HG02885 (cell line): ENCODE measurements around the gene INPP5K.

ENCODE experiments used
- ATAC-seq: cut with Tn5 transposase; IDR thresholded peaks from one replicate; pipeline ENCODE4 v1.9.1; 2021; ENCODE audit warnings: mild to moderate bottlenecking; ENCODE audit not compliant: unreplicated experiment, poor library complexity

Gene INPP5K

GRCh38 chr17:1487939-1488825 lies 28.2 kb downstream of the INPP5K start:
- peak; percentile 37 for ATAC-seq

DNA sequence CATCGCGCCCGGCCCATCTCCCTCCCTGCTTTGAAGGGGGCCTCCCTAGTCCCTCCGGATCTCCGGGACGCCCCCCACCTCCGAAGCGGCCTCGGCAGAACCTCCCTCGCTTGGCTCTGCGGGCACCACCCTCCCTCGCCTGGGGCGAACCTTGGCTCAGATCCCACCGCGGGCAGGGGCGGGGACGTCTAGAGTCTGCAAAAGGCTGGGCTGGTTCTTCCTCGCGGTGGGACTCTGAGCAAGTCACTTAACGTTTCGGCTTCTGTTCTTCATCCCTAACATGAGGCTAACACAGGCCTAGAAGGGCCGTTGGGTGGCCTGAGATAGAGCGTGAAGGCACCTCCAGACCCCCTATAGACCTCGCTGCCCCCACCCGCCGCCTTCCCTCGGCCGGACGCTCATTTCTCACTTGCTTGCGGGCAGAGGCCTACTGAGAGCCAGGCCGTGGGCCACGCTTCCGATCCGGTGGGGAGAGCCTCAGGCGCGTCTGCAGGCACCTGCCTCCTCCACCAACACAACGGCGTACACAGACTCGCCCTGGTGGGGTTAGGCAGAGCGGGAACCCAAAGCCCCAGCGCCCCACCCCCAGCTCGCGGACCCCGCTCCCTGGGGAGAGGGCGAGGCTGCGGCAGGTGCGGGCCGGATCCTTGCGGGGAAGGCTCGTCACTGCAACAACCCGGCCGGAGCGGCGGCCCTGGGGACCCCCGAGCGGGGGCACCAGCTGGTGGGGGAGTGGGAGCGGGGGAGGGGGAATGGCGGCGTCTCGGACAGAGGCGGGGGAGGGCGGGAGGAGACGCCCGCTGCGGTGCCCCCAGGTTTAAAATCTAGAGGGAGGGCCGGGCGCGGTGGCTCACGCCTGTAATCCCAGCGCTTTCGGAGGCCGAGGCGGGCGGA lies 29.4 kb downstream of the INPP5K start:
- no peak for ATAC-seq

DNA sequence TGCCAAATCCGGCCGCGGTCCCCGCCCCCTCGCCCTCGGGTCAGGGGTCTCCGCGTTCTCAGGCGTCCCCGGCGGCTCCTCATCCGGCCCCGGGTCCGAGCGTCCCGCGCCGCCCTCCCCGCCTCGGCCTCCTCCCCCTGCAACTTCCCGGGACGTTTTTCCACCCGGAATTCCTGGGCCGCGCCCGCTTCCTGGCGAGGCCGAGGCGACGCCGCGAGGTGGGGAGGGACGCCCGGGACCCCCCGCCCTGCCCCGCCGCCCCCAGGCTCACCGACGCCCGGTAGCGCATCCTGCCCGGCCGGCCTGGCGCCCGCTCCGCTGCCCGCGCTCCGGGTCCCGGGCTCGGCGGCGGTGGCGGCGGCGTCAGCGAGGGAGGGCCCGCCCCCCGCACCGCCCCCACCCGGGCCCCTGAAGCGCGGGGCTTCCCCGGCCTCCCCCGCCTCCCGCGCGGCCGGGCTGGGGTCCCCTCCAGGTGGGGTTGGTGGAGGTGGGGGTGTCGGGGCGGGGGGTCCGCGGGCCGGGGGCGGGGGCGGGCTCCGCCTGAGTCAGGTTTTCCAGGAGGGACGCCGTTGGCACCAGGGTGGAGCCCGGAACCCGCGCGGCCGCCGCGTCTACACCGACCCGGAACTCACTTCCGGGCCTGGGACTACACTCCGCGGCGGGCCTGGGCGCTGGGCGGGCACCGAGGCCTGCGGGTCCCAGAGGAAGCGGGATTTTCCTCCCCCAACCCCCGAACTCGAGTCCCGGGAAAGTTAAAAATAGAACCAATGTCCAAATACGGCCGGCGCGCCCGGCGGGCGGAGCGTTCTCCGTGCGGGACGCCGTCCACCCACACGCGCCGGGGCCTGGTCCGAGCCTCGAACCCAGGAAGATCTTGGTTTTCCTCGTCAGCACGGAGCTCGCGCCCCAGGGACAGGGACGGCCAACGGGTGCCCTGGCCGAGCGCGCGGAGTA lies 30.7 kb downstream of the INPP5K start:
- no peak for ATAC-seq

- peak; percentile 34 for ATAC-seq
Measured at GRCh38 chr17:1484676-1485422, 31.6 kb downstream of the INPP5K start.

DNA sequence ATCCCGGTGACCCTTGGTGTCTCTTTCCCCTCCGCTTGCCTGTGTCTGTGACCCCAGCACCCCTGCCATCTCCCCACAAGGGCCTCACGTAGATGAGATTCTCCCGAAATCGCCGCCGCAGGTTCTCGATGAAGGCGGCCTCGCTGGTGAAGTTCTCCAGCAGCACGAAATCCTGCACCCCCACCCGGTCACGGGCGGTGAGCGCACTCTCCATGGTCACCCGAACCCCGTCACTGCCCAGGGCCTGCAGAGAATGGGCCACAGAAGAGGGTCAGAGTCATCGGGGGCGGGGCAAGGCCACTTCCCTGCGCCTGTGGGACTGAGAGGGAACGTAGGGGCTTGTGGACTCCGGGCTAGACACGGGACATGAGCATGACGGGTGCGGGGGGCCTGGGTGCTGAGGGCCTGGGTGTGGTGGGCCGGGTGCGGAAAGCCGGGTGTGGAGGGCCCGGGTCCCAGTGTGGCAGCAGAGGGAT lies 32.3 kb downstream of the INPP5K start:
- ATAC-seq: no peak

DNA sequence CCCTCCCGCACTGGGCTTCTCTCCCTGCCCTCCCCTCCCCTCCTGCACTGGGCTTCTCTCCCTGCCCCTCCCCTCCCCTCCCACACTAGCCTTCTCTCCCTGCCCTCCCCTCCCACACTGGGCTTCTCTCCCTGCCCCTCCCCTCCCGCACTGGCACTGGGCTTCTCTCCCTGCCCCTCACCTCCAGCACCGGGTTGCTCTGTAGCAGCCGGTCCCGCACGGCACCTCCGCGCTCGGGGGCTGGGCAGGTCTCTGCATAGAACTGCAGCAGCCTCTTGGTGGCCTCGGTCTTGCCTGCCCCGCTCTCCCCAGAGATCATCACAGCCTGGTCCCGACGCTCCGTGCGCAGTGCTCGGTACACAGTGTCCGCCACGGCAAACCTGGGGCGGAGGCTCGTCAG lies 33.7 kb downstream of the INPP5K start:
- no peak for ATAC-seq

DNA sequence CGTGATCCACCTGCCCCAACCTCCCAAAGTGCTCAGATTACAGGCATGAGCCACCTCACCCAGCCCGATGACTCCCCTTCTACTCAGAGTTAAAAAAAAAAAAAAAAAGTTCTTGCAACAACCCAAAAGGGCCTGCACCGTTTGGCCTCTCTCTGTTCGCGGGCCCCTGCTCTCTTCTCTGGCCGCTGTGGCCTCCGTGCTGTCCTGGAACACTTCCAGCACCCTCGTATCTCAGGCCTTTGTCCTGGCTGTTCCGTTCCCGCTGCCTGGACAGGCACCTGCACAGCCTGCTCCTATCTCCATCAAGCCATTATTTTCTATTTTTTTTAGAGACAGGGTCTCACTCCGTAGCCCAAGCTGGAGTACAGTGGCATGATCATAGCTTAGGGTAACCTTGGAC lies 34.7 kb downstream of the INPP5K start:
- no peak for ATAC-seq

DNA sequence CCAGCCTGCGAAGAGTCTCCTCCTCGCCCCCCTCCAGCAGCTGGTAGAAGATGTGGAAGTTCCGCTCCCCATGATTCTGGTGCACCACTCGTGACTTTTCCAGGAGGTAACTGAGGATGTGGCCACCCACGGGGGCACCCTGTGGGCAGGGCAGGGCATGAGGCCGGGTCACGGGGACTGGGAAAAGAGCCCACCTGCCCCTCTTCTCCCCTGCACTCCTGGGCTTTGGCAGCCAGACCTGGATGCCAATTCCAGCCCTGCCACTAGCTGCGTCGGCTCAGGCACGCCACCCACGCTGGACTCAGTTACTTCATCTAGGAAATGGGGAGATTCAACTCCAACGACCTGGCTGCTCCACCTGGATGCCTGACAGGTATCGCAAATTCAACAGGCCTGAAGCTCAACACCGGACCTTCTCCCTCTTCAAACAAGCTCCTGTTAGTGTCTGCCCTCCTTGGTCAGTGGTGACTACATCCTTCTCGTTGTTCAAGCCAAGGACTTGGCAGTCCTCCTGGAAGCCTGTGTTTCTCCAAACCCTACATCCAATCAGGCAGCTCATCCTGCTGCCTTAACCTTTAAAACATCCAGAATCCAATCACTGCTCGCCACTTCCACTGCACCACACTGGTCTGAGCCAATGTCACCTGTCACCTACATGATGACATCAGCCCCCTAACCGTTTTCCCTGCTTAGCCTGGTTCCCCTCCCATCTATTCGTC lies 35.5 kb downstream of the INPP5K start:
- ATAC-seq: no peak

- no peak for ATAC-seq
Measured at GRCh38 chr17:1478418-1478817, 38.0 kb downstream of the INPP5K start.

GRCh38 chr17:1475321-1475854 lies 41.0 kb downstream of the INPP5K start:
- ATAC-seq: no peak

GRCh38 chr17:1474402-1475189 lies 41.8 kb downstream of the INPP5K start:
- peak; percentile 69 for ATAC-seq

GRCh38 chr17:1473841-1474240 lies 42.6 kb downstream of the INPP5K start:
- ATAC-seq: no peak

DNA sequence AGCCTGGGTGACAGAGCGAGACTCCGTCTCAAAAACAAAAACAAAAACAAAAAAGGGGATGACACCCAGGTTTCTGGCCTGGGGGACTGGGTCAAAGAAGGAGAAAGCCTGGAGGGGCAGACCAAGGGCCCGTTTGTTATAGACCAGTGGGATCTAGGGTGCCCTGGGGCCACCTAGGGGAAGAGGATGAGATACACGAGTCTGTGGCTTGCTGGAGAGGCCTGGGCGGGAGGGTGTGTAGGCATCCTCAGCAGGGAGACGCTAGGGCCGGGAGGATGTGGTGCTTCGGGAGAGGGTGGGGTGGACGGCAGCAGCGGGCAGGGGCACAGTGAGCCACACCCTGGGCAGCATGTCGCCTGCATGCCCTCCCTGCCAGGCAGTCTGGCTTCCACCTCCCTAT lies 43.2 kb downstream of the INPP5K start:
- no peak for ATAC-seq

GRCh38 chr17:1471911-1472821 lies 44.2 kb downstream of the INPP5K start:
- no peak for ATAC-seq

DNA sequence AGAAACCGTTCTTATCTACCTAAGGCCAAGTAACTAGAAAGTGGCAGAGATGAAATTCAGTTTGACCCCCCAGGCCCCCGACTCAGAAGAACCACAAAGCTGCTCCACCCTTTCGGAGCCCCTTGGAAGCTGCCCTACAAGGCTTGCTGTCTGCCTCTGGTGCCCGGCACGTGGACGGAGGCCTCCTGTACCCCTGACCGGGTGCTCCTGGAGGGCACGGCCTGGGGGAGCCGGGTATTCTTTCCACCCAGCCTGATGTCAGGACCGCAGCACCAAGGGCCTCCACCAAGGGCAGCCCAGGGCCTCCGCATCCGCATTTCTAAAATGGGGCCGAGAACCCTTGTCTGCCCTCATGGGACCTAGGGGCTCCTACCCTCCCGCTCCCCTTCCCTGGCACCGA lies 44.9 kb downstream of the INPP5K start:
- ATAC-seq: no peak

DNA sequence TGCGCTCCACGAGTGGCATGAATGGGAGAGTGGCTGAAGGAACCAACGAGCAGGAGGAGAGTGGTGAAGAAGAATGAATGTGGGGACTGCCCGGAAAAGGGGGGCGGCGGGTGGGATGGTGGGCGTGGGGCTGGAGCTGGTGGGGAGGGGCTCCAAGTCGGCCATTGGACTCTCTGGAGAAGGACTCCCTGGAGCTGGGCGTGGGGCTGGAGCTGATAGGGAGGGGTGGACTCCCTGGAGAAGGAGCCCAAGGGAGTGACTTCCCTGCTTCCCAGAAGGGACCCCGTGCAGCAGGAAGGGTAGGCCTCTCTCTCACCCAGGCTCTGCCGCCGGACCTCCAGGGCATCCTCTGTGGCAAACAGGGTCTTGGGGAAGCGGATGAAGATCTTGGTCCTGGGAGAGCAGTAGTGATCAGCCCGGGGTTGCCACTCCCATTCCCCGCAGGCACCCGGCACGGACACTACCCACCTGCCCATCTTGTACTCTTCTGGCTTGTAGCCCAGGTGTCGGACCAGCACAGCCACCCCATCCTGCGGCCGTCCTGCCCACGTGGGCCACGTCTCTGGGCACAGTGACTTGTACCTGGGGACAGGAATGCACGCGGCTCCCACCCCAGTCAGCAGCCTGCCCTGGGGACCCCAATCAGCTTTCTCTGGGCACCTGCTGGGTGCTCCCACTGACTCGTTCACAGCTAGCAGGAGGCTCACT lies 45.5 kb downstream of the INPP5K start:
- no peak for ATAC-seq
